AG09319 (cell line): ENCODE measurements around the gene ACD.

ENCODE experiments used
- DNase-seq: peaks from one replicate; pipeline ENCODE4 v3.0.0-alpha.2; 2010; ENCODE audit warnings: low read depth; ENCODE audit errors: extremely low read depth
- CTCF ChIP-seq: IDR thresholded peaks from 2 replicates; pipeline ENCODE4 v1.5.1; 2011; ENCODE audit warnings: low read depth, mild to moderate bottlenecking, inconsistent platforms, low read length, moderate library complexity

Gene ACD

DNA sequence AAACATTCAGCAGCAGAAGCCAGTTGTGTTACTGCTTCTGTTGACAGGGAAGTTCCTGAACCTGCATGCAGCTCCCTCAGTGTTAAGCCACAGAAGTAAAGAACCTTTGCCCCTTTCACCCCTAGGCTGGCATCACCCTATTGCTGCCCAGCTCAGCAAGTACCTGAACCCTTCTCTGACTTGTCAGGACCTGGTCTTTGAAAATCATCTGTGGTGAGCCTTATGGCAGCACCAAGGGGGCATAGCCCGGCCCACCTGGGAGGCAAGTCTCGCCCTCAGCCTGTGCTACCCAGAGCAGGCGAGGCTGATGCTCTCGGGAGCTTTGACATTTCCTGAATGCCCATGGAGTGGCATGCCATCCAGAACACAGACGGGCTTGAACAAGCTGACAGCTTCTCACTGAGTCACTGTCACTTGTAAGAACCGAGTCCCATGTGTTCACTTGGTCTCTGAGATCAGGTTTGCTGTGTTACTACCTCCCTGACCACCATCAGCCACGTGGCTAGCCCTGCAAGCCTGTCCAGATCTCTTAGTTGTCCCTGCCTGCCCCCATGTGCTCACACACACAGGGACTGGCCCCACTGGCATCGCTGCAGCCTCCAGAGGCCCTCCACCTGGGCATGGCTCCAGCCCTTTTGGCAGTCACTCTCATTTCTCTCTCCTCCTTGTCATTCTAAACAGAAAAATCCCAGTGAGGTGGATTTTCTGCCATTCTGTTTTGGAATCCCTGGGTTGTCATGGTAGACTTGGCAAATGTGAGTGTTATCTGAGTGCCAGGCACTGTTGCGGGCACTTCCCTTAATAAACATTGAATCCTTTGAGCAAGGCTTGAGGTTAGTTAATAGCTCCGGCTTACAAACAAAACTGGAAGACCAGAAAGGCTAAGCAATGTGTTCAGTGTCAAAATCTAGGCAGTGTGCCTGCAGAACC, 18.0 kb downstream of the ACD start:
- no peak for TF ChIP-seq CTCF
- DNase-seq: no peak

DNA sequence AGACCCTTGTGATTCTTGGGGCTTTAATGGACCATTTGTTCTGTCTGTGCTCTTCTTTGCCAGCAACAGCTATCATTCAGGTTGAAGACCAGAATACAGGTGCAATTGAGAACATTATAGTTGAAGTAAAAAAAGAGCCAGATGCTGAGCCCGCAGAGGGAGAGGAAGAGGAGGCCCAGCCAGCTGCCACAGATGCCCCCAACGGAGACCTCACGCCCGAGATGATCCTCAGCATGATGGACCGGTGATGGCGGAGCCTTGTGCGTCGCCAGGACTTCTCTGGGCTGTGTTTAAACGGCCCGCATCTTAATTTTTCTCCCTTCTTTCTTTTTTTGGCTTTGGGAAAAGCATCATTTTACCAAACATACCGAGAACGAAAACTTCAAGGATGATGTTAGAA, 22.4 kb downstream of the ACD start:
- DNase-seq: no peak
- TF ChIP-seq CTCF: no peak

- TF ChIP-seq CTCF: no peak
- no peak for DNase-seq
Observed at GRCh38 chr16:67636713-67637112, 23.3 kb downstream of the ACD start.

DNA sequence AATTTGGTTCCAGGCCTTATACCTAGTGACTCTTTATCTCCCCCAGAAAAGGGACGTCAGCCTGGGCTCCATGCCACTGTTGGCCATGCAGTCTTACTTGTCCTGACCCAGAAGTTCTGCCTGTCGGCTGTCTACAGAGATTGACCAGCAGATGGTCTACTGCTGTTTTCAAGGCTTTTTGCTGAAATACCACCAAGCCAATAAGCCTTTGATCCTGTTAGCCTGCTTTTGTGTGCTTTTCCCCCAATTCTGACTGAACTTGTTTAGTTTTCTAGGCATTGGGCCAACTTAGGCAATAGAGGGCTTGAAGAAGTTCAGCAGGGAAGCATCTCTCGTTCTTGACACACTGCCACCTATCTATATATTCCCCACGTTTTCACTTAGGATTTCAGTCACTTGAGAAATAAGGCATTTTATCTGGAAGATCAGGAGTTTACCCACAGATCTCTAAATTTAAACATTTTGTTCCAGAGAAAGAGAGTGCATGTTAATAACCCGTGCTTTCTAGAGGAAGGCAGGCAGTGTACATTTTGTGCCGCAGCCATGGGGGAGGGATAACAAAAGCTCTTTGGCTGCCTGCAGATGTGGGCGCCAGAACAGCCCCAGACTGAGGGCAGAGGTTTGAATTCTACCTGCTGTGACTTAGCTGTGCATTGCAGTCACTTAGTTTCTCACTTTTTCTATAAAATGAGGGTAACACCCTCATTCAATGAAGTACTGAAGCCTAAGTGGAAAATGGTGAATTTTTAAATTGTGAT, 27.5 kb downstream of the ACD start:
- TF ChIP-seq CTCF: no peak
- no peak for DNase-seq

- TF ChIP-seq CTCF: no peak
- DNase-seq: no peak
Observed at GRCh38 chr16:67628216-67628615, 31.8 kb downstream of the ACD start.

DNA sequence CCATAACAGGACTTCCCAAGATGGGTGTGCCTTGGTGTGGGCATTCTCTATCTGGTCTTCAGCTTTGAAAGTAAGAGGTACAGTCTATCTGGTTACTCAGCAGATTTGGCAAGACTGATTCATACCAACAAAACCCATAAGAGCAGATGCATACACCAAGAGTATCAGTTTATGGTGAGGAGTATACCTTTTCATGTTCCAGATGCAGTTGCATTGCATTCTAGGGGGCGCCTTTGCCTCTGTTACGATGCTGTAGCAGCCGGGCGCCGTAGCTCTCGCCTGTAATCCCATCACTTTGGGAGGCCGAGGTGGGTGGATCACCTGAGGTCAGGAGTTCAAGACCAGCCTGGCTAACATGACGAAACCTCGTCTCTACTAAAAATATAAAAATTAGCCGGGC, 46.3 kb downstream of the ACD start:
- no peak for DNase-seq
- no peak for TF ChIP-seq CTCF

DNA sequence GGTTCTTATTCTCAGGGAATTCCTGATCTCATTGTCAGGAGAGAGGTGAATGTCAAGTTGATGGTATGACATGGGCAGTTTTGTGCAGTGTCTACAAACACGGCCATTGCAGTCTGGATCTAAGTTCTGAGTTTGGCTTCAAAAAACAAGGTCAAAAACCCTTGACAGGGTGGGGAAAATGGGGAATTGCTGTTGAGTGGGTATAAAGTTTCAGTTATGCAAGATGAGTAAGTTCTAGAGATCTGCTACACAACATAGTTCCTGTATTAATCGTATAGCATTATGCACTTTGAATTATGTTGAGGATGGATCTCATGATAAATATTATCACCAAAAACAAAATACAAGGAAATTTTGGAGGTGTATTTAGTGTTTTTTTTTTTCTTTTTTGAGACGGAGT, 51.7 kb downstream of the ACD start:
- no peak for TF ChIP-seq CTCF
- DNase-seq: no peak
